HG03095 (cell line): ENCODE measurements around the gene ZDHHC17.
A peak's percentile ranks its signal among the peaks of the same experiment; 100 is the strongest.

ENCODE experiments used
- ATAC-seq: cut with Tn5 transposase; IDR thresholded peaks from one replicate; pipeline ENCODE4 v1.9.1; 2021; ENCODE audit warnings: moderate library complexity; ENCODE audit not compliant: unreplicated experiment

ZDHHC17 gene

GRCh38 chr12:76874491-76875190 lies 110.7 kb downstream of the ZDHHC17 start:
- ATAC-seq: no peak

- ATAC-seq: no peak
Measured at GRCh38 chr12:76876696-76877229, 112.8 kb downstream of the ZDHHC17 start.

- peak; percentile 26 for ATAC-seq
Measured at GRCh38 chr12:76878099-76878898, 114.4 kb downstream of the ZDHHC17 start.

- ATAC-seq: peak; percentile 93
Measured at GRCh38 chr12:76878899-76879709, 115.2 kb downstream of the ZDHHC17 start, which contains the start of gene CSRP2. Gene CSRP2, minus strand, starts transcription at chr12:76879019. Its CDS starts 12,759 bp downstream, at chr12:76866260.

- no peak for ATAC-seq
Measured at GRCh38 chr12:76879710-76880518, 116.0 kb downstream of the ZDHHC17 start.

GRCh38 chr12:76880519-76881023 lies 116.7 kb downstream of the ZDHHC17 start:
- ATAC-seq: no peak

- no peak for ATAC-seq
Measured at GRCh38 chr12:76881142-76881541, 117.2 kb downstream of the ZDHHC17 start.

GRCh38 chr12:76882367-76882766 lies 118.5 kb downstream of the ZDHHC17 start:
- no peak for ATAC-seq

GRCh38 chr12:76883151-76883550 lies 119.2 kb downstream of the ZDHHC17 start:
- ATAC-seq: no peak

- no peak for ATAC-seq
Measured at GRCh38 chr12:76883811-76884210, 119.9 kb downstream of the ZDHHC17 start.

GRCh38 chr12:76888775-76889174 lies 124.9 kb downstream of the ZDHHC17 start:
- ATAC-seq: no peak

GRCh38 chr12:76890151-76891143 lies 126.5 kb downstream of the ZDHHC17 start:
- no peak for ATAC-seq

GRCh38 chr12:76891609-76892008 lies 127.7 kb downstream of the ZDHHC17 start:
- no peak for ATAC-seq

- ATAC-seq: no peak
Measured at GRCh38 chr12:76895796-76896195, 131.9 kb downstream of the ZDHHC17 start.

- no peak for ATAC-seq
Measured at GRCh38 chr12:76896274-76896673, 132.4 kb downstream of the ZDHHC17 start.

- no peak for ATAC-seq
Measured at GRCh38 chr12:76898442-76898841, 134.5 kb downstream of the ZDHHC17 start.

- no peak for ATAC-seq
Measured at GRCh38 chr12:76899522-76899921, 135.6 kb downstream of the ZDHHC17 start.

- ATAC-seq: no peak
Measured at GRCh38 chr12:76901628-76902380, 137.9 kb downstream of the ZDHHC17 start.
